HG03521 (cell line): ENCODE data around the gene FOXA2.

Experiments
- ATAC-seq: cut with Tn5 transposase; IDR thresholded peaks from one replicate; pipeline ENCODE4 v1.9.1; 2021; ENCODE audit warnings: mild to moderate bottlenecking, moderate library complexity; ENCODE audit not compliant: unreplicated experiment

The FOXA2 gene

DNA sequence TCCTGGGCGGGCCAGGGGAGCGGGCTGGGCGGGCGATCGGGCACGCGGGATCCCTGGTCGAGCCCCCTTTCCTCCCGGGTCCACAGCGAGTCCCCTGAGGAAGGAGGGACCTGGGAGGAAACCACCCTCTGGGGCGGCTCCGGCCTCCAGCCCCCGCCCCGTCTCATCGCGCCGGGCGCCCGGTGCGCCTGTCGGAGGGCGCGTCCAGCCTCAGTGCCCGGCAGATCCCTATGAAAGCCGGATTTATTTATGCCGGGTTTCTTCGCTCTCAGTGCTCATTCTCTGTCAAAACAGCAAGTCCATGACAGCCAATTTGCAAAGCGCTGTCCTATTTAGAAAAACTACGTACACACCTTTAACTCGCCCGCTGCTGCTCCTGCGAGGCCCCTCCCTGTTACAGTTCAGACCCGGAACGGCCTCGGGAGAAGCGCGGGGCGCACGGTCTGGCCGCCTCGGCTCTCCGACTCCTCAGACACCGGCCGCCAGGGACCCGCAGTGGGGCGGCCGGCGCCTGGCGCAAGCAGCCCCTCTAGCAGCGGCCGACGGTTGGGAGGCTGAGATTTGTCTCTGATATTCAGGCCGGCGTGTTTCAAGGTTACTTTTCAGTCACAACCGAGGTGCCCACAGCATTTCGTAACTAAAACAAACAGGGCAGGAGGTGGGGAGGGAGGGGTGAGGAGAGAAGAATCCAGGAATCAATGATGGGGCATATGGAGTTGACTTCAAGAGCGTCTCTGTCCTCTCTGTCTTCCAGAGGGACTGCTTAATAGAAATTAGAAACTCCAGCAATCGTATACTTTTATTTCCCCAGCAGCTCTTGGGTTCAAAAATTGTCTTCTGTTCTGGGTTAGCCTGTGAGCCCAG, 782 bp upstream of the FOXA2 start:
- no peak for ATAC-seq

GRCh38 chr20:22583773-22584521, 425 bp downstream of the FOXA2 start:
- ATAC-seq = no peak

GRCh38 chr20:22582964-22583772, 1.2 kb downstream of the FOXA2 start:
- ATAC-seq = no peak

- no peak for ATAC-seq
Observed at GRCh38 chr20:22582386-22582963, 1.9 kb downstream of the FOXA2 start.

DNA sequence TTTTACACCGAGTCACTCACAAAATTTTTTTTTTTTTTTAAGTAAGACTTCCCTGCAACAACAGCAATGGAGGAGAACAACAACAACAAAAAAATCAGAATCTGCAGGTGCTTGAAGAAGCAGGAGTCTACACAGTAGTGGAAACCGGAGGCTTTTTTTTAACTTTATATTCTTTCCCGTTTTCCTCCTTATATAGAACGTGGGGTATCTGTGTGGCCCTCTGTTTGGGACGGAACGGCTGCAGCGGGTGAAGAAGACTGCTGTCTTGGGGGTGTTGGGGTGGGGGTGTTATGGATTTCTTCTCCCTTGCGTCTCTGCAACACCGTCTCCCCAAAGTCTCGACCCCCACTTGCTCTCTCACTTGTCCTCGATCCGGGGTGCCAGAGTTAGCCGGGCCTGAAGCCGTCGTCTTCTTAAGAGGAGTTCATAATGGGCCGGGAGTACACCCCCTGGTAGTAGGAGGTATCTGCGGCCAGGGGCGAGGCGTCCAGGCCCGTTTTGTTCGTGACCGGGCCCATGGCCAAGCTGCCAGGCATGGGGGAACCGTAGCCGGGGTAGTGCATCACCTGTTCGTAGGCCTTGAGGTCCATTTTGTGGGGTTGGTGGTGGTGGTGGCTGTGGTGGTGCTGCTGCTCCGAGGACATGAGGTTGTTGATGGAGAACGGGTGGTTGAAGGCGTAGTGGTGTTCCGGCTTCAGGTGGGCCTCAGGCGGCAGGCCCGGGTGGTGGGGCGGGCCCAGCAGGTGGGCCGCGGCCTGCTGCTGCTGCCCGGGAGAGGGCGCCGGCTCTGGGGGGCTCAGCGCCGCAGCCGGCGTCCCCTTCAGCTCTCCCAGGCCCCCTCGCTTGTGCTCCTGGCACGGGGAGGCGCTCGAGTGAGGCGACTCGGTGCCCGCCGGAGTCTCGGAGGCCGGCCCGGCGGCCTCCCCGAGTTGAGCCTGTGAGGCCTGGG, 2.7 kb downstream of the FOXA2 start:
- no peak for ATAC-seq

- no peak for ATAC-seq
Observed at GRCh38 chr20:22579711-22580697, 4.4 kb downstream of the FOXA2 start.

- no peak for ATAC-seq
Observed at GRCh38 chr20:22579119-22579427, 5.3 kb downstream of the FOXA2 start.

DNA sequence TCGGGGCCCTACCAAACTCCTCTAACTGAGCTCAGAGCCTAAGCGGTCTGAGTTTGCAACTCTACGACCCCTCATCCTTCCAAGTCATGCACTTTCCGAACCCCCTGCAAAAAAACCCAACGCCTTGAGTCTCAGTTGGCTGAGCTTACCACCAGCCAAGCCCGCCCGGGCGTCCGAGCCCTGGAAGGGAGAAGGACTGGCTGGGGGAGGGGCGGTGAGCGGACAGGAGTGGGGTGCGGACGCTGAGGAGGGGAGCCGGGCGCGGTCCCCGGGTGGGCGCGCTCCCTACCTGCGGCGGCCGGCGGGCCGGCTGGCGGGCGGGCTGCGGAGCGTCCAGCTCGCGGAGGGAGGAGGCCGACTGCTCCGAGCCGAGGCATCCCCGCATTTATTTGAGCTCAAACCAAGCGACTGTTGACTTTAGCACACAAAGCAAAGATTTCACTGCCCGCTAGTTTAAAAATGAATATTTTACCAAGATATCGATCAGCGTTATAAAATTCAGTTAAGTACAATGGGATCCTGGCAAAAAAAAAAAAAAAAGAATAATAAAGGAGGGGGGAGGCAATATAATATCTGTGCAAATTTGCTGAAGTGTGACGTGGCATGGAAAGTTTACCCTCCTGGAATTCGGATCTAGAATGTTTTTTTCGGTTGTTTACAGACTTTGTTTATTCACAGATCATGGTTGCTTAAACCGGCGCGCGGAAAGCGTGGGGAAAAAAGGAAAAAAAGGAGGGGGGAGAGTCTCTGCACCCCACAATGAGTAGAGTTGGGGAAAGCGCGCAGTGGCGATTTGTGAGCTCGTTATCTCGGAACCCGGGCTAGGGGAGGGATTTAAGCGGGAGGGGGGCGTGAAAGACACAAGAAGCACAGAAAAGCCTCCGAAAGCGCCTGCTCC, 5.9 kb downstream of the FOXA2 start:
- no peak for ATAC-seq

- ATAC-seq = no peak
Observed at GRCh38 chr20:22577515-22578220, 6.7 kb downstream of the FOXA2 start.

DNA sequence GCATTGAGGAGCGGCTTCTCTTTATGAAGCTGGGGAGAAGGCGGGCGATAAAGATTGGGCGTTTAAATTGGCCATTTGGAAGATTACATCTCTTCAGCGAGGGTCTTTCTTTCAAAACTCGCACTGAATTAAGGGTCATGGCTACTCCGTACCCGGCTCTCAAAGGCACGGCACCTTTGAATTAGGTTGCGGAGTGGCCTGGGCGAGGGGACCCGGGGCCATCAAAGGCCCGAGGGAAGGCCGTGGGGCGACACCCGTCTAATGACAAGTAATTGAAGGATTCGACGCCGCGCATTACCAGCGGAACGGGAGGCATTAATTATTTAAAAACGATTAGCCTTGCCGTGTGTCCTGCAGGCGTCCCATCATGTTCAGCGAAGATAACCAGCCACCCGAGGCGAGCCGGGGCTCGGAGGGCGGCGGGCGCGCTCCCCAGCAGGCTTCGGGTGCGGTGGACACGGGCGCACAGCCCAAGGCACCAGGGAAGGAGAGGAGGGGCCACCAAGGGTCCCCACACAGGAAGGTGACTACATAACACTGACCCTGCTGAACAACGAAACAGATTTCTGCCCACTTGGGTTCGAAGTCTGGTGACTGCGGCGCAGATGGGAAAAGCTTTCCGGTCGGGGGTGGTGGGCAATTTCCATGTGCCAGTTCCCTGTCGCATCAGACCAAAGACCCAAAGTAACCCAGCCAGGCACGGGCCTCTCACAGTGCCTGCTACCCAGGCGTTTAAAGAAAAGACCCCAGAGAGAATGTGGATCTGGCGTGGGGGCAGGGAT, 7.4 kb downstream of the FOXA2 start:
- ATAC-seq = no peak

DNA sequence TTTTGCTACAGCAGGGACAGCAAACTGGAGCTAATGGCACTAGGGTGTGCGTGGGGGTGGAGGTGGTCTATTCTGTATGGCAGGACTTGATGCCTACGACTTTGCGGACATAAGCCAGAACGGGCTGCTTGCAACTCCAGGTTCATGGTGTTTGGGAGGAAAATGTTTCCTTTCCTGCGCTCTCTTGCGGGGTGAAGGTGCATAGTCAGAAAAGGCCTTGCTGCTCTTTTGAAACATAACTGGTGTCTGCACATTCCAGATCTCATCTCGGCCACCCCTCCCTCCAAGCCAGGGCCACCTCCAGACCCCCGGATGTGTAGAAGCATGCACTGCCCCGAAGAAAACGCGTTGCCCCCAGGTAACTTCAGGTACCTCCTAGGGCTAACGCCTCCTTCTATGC, 8.1 kb downstream of the FOXA2 start:
- ATAC-seq = no peak

DNA sequence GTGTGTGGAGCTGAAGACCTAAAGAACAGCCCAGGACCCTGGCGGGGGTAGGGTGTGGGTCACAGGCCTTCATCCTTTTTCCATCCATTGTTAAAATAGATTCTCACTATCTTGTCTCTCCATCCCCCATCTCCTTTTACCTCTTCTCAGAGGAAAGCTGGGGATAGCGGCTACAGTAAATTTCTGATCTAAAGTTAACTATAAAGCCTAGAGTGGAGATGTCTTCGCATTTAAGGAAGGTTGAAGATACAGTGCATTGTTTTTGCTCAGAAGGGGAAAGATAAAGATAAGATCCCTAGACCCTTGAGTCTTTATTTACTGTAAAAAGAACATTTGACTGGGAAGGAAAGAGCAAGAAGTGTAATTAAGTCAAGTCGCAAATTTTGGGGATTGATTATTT, 8.6 kb downstream of the FOXA2 start:
- no peak for ATAC-seq

- no peak for ATAC-seq
Observed at GRCh38 chr20:22575087-22575721, 9.2 kb downstream of the FOXA2 start.

GRCh38 chr20:22574545-22575086, 9.8 kb downstream of the FOXA2 start:
- no peak for ATAC-seq

DNA sequence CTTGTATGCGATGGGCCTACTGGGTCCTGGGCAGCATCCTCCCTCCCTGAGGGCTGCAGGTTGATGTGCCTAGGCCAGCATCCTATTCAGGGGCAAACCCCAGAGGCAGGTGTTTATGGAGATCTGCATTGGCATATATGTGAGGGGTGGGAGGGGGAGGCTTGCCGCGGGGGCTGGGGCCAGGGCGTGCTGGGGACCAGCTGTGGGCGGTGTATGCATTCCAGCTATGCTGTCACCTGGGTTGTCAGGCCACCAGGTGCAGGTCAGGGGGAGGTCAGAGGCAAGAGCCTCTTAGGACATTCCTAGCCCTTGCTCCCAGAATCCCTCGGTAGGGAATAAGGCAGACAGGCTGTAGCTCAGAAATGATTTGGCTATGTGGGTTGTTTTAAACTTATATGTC, 11.9 kb downstream of the FOXA2 start:
- no peak for ATAC-seq

GRCh38 chr20:22572023-22572422, 12.3 kb downstream of the FOXA2 start:
- no peak for ATAC-seq
